ENCODE data around the gene ARL13A. TPM values are rescaled to one million over a fixed set of nuclear protein-coding genes. Genes with fewer than 3 reads are reported as not detected.

ARL13A gene
- total RNA-seq = not detected

DNA sequence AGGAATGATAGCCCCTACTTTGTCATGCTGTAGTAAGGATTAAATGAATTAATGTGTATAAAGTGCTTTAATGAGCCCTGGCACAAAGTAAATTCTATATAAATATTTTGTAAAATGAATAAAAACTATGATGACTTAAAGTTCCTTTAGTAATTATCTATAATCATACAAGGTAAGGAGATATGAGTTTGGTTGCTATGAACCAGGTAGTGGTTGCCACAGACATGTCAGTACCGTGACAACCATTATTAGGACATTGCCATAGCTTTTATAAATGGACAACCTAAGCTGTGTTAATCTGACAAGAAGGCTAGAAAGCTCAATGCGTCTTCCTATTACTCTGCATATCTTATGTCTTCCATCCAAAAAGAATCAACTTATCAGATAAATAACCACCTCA lies at the start of gene ARL13A:
ARL13A (plus strand) TSS at position 301 of the 400 bp plus-strand sequence. CDS start 3,982 bp downstream, outside the sequence.

DNA sequence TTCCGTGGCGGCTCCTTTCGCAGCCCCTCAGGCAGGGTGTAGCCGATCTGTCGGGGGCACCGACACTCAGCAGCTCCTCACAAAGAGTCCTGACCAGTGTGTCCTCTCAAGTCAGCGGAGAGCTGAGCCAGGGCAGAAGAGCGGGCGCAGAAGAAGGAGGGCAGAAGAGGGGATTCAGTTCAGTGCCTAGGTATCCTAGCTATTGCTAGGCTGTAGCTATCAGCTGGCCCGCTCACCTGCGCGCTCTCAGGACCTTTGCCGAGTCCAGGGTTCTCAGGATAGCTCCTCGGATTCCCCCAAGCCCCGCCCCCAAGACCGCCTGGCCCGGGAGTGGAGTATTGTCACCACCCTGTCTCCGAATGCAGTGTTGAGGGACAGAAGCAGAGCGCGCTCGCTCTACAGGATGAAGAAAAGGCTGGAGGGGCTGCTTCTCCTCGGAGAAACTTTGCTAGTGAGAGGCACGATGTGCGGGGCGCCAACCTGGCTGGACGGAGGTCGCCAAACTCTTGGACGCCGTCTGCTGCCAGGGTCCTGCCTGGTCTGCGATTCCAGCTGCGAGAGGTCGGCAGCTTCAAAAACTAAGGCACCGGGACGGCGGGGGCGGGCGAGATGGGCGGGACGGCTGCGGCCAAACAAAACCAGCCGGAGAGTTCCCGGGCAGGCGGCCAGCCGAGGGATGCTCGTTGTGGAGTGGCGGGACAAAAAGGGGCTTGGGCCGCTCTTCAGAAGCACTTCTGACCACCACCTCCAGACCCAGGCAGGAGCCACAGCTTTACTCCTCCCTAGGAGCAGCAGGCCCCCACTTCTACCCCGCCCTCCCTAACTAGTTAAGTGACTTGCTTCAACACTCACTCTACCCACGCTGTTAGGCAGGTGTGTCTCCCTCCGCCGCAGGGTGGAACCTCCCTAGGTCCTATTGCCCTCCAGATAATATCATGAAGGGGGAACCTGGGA lies 40.6 kb upstream of the ARL13A start, which contains the start of gene XKRX:
XKRX (minus strand) TSS at position 258 of the 954 bp plus-strand sequence. CDS start 613 bp downstream, outside the sequence.

Other genes starting within 250 kb of the ARL13A start
- 2.3 TPM for gene SYTL4, start 237.6 kb upstream of the ARL13A start, total RNA-seq
- gene CSTF2, start 149.3 kb upstream of the ARL13A start, total RNA-seq = 14.1 TPM
- not detected for gene NOX1, start 95.3 kb upstream of the ARL13A start, total RNA-seq
- gene XKRX, start 40.8 kb upstream of the ARL13A start, total RNA-seq = 0.23 TPM
- gene TRMT2B, start 82.4 kb downstream of the ARL13A start, total RNA-seq = 9.7 TPM
- gene TMEM35A, start 109.2 kb downstream of the ARL13A start, total RNA-seq = 125 TPM
- gene CENPI, start 128.5 kb downstream of the ARL13A start, total RNA-seq = 10.1 TPM